ENCODE data around the gene CCDC174. TPM values are rescaled to one million over a fixed set of nuclear protein-coding genes. Genes with fewer than 3 reads are reported as not detected.

CCDC174 gene
- total and polyA plus RNA-seq, 2 of the 4 experiments (the other 2 are of a cell fraction): 5.9 to 9.6 TPM

DNA sequence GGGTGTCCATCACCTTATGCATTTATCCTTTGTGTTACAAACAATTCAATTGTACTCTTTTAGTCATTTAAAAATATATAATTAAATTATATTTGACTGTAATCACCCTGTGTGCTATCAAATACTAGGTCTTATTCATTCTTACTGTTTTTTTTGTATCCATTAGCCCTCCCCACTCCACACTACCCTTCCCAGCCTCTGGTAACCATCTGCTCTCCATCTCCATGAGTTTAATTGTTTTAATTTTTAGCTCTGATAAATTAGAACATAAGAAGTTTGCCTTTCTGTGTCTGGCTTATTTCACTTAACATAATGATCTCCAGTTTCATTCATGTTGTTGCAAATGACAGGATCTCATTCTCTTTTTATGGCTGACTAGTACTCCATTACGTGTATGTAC lies 40.2 kb downstream of the CCDC174 start:
- H3K9me1 ChIP-seq (ENCODE audit: insufficient read depth, low read length): no peaks in the 10 kb centered on the region
- no peaks in the 10 kb centered on the region for H3K4me1 ChIP-seq (ENCODE audit: control insufficient read depth, insufficient read depth, low read length)
- no peak overlapping the region for H2BK15ac ChIP-seq (ENCODE audit: low read depth, low read length)
- H3K27me3 ChIP-seq (ENCODE audit: control insufficient read depth, insufficient read depth, low read length): peaks cover 9% of the 10 kb centered on the region
- DNase-seq (no peak), ATAC-seq (ENCODE audit: low read depth) (no peak)
- no peak for TF ChIP-seq RCOR1 (IDR thresholded peaks at IDR 0.05; ENCODE audit: insufficient replicate concordance, low read length)
- TF ChIP-seq SMC3 (IDR thresholded peaks at IDR 0.05; ENCODE audit: low read depth, low read length): no peak
- no peak for TF ChIP-seq RFX5 (IDR thresholded peaks at IDR 0.05; ENCODE audit: low read depth, low read length)
- no peak for TF ChIP-seq USF2 (IDR thresholded peaks at IDR 0.05; ENCODE audit: low read depth, low read length)
- TF ChIP-seq POLR2A (IDR thresholded peaks at IDR 0.05; ENCODE audit: low read depth, low read length): no peak
- TF ChIP-seq MXI1 (IDR thresholded peaks at IDR 0.05; ENCODE audit: borderline replicate concordance, low read depth, low read length): no peak
- no peak for TF ChIP-seq FOS (IDR thresholded peaks at IDR 0.05; ENCODE audit: low read depth, low read length)
- TF ChIP-seq, protein P1, sequence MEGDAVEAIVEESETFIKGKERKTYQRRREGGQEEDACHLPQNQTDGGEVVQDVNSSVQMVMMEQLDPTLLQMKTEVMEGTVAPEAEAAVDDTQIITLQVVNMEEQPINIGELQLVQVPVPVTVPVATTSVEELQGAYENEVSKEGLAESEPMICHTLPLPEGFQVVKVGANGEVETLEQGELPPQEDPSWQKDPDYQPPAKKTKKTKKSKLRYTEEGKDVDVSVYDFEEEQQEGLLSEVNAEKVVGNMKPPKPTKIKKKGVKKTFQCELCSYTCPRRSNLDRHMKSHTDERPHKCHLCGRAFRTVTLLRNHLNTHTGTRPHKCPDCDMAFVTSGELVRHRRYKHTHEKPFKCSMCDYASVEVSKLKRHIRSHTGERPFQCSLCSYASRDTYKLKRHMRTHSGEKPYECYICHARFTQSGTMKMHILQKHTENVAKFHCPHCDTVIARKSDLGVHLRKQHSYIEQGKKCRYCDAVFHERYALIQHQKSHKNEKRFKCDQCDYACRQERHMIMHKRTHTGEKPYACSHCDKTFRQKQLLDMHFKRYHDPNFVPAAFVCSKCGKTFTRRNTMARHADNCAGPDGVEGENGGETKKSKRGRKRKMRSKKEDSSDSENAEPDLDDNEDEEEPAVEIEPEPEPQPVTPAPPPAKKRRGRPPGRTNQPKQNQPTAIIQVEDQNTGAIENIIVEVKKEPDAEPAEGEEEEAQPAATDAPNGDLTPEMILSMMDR (conservative IDR thresholded peaks at IDR 0.05; ENCODE audit: low read depth, low read length): no peak
- no peak for TF ChIP-seq NFE2L2 (IDR thresholded peaks at IDR 0.05; ENCODE audit: low read depth, low read length)
- no peak for TF ChIP-seq BHLHE40 (IDR thresholded peaks at IDR 0.05; ENCODE audit: low read depth, low read length)
- TF ChIP-seq CHD1 (IDR thresholded peaks at IDR 0.05; ENCODE audit: low read depth, low read length): no peak
- TF ChIP-seq, protein P2, sequence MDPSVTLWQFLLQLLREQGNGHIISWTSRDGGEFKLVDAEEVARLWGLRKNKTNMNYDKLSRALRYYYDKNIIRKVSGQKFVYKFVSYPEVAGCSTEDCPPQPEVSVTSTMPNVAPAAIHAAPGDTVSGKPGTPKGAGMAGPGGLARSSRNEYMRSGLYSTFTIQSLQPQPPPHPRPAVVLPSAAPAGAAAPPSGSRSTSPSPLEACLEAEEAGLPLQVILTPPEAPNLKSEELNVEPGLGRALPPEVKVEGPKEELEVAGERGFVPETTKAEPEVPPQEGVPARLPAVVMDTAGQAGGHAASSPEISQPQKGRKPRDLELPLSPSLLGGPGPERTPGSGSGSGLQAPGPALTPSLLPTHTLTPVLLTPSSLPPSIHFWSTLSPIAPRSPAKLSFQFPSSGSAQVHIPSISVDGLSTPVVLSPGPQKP (IDR thresholded peaks at IDR 0.05; ENCODE audit: borderline replicate concordance, low read depth, low read length): no peak
- no peak for TF ChIP-seq MAZ (IDR thresholded peaks at IDR 0.05; ENCODE audit: borderline replicate concordance, low read depth, low read length)
- no peak for TF ChIP-seq MAFK (IDR thresholded peaks at IDR 0.05; ENCODE audit: low read depth, low read length)
- no peak overlapping the region for H2AK5ac ChIP-seq (ENCODE audit: low read depth, low read length)
- H2BK5ac ChIP-seq (ENCODE audit: low read depth, low read length, poor library complexity, severe bottlenecking): no peak overlapping the region
- no TSS peak for BruUV-seq (replicated peaks)
- H4K8ac ChIP-seq (ENCODE audit: low read depth in 2 of 2, low read length in 2 of 2): no peak overlapping the region
- no peak overlapping the region for H3K27ac ChIP-seq (ENCODE audit: insufficient read depth, low read length)
- no peak overlapping the region for H3K4ac ChIP-seq (ENCODE audit: low read depth, low read length)
- intact Hi-C loops (cut with micrococcal nuclease) (no loop called here), in situ Hi-C loops (cut with MboI; ENCODE audit: low sequenced_read_pairs) (no loop called here), dilution Hi-C loops (cut with HindIII; ENCODE audit: low sequenced_read_pairs, unreplicated experiment) (no loop called here)
- ChIA-PET CTCF (no interaction called here), POLR2A (ENCODE audit: unreplicated experiment) (no interaction called here)
- H3K9ac ChIP-seq (ENCODE audit: low read depth, low read length): no peak overlapping the region
- no peaks in the 10 kb centered on the region for H3K9me3 ChIP-seq (ENCODE audit: control insufficient read depth, insufficient read depth, low read length)
- H4K20me1 ChIP-seq (ENCODE audit: insufficient read depth, low read length): no peaks in the 10 kb centered on the region
- H3K36me3 ChIP-seq (ENCODE audit: control insufficient read depth, insufficient read depth, low read length): no peaks in the 10 kb centered on the region
- H3K4me3 ChIP-seq (ENCODE audit: insufficient read depth, low read depth, low read length): no peak overlapping the region
- no peak overlapping the region for H3K4me2 ChIP-seq (ENCODE audit: low read depth, low read length)
- H2BK20ac ChIP-seq (ENCODE audit: low read depth, low read length): no peak overlapping the region
- no peak overlapping the region for H2BK120ac ChIP-seq (ENCODE audit: low read depth, low read length)
- no peak overlapping the region for H4K5ac ChIP-seq (ENCODE audit: low read depth, low read length)
- no peak overlapping the region for H3K56ac ChIP-seq (ENCODE audit: extremely low read depth, insufficient read depth, low read length)
- no peak overlapping the region for H2AK9ac ChIP-seq (replicated peaks; ENCODE audit: low read depth, low read length, poor library complexity)
- H2AFZ ChIP-seq (replicated peaks; ENCODE audit: low read length, poor library complexity): no peak overlapping the region
- H3K18ac ChIP-seq (ENCODE audit: low read depth, low read length): no peak overlapping the region
- H3K14ac ChIP-seq (replicated peaks; ENCODE audit: low read depth, low read length): no peak overlapping the region
- no peaks in the 10 kb centered on the region for H3K79me1 ChIP-seq (ENCODE audit: low read depth in 1 of 2, low read length in 2 of 2)
- H3K23ac ChIP-seq (ENCODE audit: low read depth, low read length): no peak overlapping the region
- no peak overlapping the region for H4K91ac ChIP-seq (ENCODE audit: insufficient read depth, low read depth, low read length)
- WGBS, 2 experiments (ENCODE audit: extremely low coverage in 2 of 2, insufficient read length in 1 of 2): no CpG with 5 or more reads among the region's 1 CpG

Measured in IMR-90 (cell line).